ENCODE data around the gene PHC2.

Gene PHC2

DNA sequence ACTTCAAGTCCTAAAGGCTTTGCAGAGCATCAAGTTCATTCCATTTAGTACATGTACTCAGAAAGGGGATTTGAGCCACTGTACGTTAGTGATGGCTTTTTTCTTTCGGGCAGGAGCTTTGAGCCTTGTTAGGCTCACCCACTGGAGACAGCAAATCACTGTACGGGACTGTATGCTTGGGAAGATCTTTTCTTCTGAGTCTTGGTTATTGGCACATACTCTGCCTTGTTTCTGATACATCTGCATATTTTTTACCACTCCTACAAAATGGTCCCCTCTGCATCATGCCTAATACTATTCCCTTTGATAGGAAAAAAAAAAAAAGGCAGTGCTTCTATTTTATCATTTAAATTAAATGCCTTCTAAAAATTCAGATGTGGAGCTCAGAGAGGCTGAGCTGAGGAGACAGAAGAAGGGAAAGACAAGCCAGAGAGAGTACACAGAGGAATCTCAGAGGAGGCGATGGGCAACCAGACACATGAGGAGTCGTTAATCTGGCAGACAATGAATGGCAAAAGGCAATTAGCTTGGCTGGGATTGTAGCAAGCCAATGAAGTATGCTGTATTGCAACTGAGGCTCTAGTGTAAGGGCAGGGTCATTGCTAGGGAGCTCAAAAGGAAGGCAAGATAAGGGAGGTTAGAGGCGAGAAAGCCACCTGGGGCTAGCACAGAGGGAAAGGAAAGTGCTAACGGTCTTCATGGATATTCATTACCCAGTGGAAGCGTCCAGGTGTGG lies 39.4 kb downstream of the PHC2 start:
- Histone ChIP-seq H3K4me3 (ENCODE audit: insufficient read depth, low read depth, low read length, poor library complexity, severe bottlenecking) (no peak overlapping the region), H3K4me1 (ENCODE audit: control insufficient read depth, insufficient read depth, low read length, poor library complexity, severe bottlenecking) (peaks cover 2% of the 10 kb centered on the region), H3K27me3 (replicated peaks; ENCODE audit: control insufficient read depth, insufficient read depth, low read length, poor library complexity, severe bottlenecking) (no peaks in the 10 kb centered on the region), H3K27ac (ENCODE audit: insufficient read depth, low read length, poor library complexity, severe bottlenecking) (no peak overlapping the region), H3K9me3 (ENCODE audit: control insufficient read depth, low read length) (no peaks in the 10 kb centered on the region), H3K36me3 (ENCODE audit: control insufficient read depth, insufficient read depth, low read length) (no peaks in the 10 kb centered on the region)
- no peak for DNase-seq

- Histone ChIP-seq H3K4me1 (ENCODE audit: control insufficient read depth, insufficient read depth, low read length, poor library complexity, severe bottlenecking) (no peaks in the 10 kb centered on the region), H3K36me3 (ENCODE audit: control insufficient read depth, insufficient read depth, low read length) (no peaks in the 10 kb centered on the region), H3K4me3 (ENCODE audit: insufficient read depth, low read depth, low read length, poor library complexity, severe bottlenecking) (no peak overlapping the region), H3K9me3 (ENCODE audit: control insufficient read depth, low read length) (no peaks in the 10 kb centered on the region), H3K27me3 (replicated peaks; ENCODE audit: control insufficient read depth, insufficient read depth, low read length, poor library complexity, severe bottlenecking) (no peaks in the 10 kb centered on the region), H3K27ac (ENCODE audit: insufficient read depth, low read length, poor library complexity, severe bottlenecking) (no peak overlapping the region)
- no peak for DNase-seq
Measured at GRCh38 chr1:33390542-33390941, 40.4 kb downstream of the PHC2 start.

DNA sequence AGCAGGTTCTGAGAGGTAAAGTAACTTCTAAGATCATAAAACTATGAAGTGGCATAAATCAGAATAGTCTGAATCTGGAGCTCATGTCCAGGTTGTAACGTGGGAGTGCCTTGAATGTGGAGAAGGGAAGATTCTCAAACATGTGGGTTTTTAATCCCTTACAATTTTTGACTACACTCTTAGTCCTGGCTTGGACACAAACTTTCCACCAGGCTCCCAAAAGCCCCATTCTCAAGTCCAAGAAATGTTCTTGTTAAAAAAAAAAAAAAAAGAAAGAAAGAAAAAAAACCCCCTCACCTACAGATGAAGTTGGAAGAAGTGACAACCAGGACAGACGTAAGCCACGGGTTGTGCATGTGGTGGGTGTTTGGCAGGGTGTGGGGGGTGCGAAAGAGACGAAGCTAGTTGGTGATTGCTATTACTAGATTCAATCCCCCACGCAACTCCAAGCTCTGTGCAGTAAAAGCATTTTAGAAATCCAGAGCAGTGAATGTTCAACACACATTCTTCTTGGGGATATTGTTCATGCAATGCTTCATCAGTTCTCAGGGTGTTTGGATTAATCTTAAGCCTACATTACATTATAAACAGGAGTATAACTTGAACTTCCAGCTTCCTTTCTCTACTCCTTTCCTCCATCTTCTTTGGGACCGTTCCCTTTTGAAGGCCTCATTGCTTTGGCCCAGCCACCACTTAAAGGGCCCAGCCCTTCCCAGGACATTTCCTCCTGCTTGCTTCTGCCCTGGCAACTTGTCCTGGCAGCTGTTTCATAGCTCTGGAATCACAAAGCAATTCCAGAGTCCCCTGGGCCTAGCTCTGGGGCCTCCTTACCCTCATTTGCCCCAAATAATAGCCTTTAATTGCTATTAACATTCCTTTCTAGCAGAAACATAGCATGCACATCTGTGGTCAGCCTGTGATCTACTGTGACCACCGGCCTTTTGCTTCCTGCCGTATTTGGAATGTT lies 41.8 kb downstream of the PHC2 start:
- no peak overlapping the region for H3K4me3 ChIP-seq (ENCODE audit: insufficient read depth, low read depth, low read length, poor library complexity, severe bottlenecking)

DNA sequence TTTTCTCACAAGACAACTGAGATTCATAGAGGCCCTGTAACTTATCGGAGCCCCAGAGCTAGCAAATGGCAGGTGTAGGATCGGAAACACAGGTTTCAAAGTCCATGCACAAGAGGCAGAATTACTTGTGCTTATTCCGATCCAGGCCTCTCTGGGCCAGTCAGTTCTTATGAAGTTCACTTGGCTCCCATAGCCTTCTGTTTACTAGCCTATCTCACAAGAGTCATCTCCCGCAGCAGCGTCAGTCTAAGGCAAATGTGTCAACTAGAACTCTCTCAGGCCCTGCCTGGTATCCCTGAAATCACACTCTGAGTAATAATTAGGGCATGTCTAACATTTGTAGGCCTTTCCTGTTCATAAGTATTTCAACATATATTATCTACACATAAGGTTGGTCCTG lies 43.3 kb downstream of the PHC2 start:
- Histone ChIP-seq H3K27ac (ENCODE audit: insufficient read depth, low read length, poor library complexity, severe bottlenecking) (no peak overlapping the region), H3K4me1 (ENCODE audit: control insufficient read depth, insufficient read depth, low read length, poor library complexity, severe bottlenecking) (no peaks in the 10 kb centered on the region)

More for the DNA sequence above, 41.8 kb downstream of the PHC2 start:
- no peaks in the 10 kb centered on the region for H3K4me1 ChIP-seq (ENCODE audit: control insufficient read depth, insufficient read depth, low read length, poor library complexity, severe bottlenecking)
- DNase-seq: no peak
- H3K36me3 ChIP-seq (ENCODE audit: control insufficient read depth, insufficient read depth, low read length): no peaks in the 10 kb centered on the region
- no peaks in the 10 kb centered on the region for H3K27me3 ChIP-seq (replicated peaks; ENCODE audit: control insufficient read depth, insufficient read depth, low read length, poor library complexity, severe bottlenecking)
- no peaks in the 10 kb centered on the region for H3K9me3 ChIP-seq (ENCODE audit: control insufficient read depth, low read length)
- no peak overlapping the region for H3K27ac ChIP-seq (ENCODE audit: insufficient read depth, low read length, poor library complexity, severe bottlenecking)

GRCh38 chr1:33385251-33385650 lies 45.6 kb downstream of the PHC2 start:
- Histone ChIP-seq H3K4me1 (ENCODE audit: control insufficient read depth, insufficient read depth, low read length, poor library complexity, severe bottlenecking) (no peaks in the 10 kb centered on the region), H3K27ac (ENCODE audit: insufficient read depth, low read length, poor library complexity, severe bottlenecking) (no peak overlapping the region), H3K36me3 (ENCODE audit: control insufficient read depth, insufficient read depth, low read length) (no peaks in the 10 kb centered on the region), H3K4me3 (ENCODE audit: insufficient read depth, low read depth, low read length, poor library complexity, severe bottlenecking) (no peak overlapping the region), H3K27me3 (replicated peaks; ENCODE audit: control insufficient read depth, insufficient read depth, low read length, poor library complexity, severe bottlenecking) (no peaks in the 10 kb centered on the region), H3K9me3 (ENCODE audit: control insufficient read depth, low read length) (no peaks in the 10 kb centered on the region)
- DNase-seq: no peak

More for the DNA sequence above, 43.3 kb downstream of the PHC2 start:
- DNase-seq: no peak
- Histone ChIP-seq H3K27me3 (replicated peaks; ENCODE audit: control insufficient read depth, insufficient read depth, low read length, poor library complexity, severe bottlenecking) (no peaks in the 10 kb centered on the region), H3K36me3 (ENCODE audit: control insufficient read depth, insufficient read depth, low read length) (no peaks in the 10 kb centered on the region), H3K9me3 (ENCODE audit: control insufficient read depth, low read length) (no peaks in the 10 kb centered on the region), H3K4me3 (ENCODE audit: insufficient read depth, low read depth, low read length, poor library complexity, severe bottlenecking) (no peak overlapping the region)

- Histone ChIP-seq H3K9me3 (ENCODE audit: control insufficient read depth, low read length) (no peaks in the 10 kb centered on the region), H3K27ac (ENCODE audit: insufficient read depth, low read length, poor library complexity, severe bottlenecking) (no peak overlapping the region), H3K4me3 (ENCODE audit: insufficient read depth, low read depth, low read length, poor library complexity, severe bottlenecking) (no peak overlapping the region), H3K36me3 (ENCODE audit: control insufficient read depth, insufficient read depth, low read length) (no peaks in the 10 kb centered on the region), H3K27me3 (replicated peaks; ENCODE audit: control insufficient read depth, insufficient read depth, low read length, poor library complexity, severe bottlenecking) (no peaks in the 10 kb centered on the region), H3K4me1 (ENCODE audit: control insufficient read depth, insufficient read depth, low read length, poor library complexity, severe bottlenecking) (no peaks in the 10 kb centered on the region)
- no peak for DNase-seq
Measured at GRCh38 chr1:33384040-33384812, 46.7 kb downstream of the PHC2 start.

DNA sequence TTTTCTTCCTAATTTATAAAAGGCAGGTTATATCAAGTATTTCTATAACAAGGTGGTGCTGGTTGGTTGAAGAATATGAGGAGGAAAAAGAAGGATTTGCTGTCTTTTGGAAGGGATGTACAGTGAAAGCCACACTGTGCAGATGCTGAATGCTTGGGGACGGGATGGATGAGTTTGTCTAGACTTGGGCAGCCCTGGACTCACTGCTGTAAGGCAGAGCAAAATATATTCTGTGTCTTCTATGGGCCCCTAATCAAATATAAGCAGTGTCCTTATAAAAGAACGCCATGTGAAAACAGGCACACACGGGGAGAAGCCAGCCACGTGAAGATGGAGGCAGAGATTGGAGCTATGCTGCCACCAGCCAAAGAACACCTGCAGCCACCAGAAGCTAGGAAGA lies 47.4 kb downstream of the PHC2 start:
- no peaks in the 10 kb centered on the region for H3K4me1 ChIP-seq (ENCODE audit: control insufficient read depth, insufficient read depth, low read length, poor library complexity, severe bottlenecking)
- no peak overlapping the region for H3K4me3 ChIP-seq (ENCODE audit: insufficient read depth, low read depth, low read length, poor library complexity, severe bottlenecking)
- no peaks in the 10 kb centered on the region for H3K9me3 ChIP-seq (ENCODE audit: control insufficient read depth, low read length)
- H3K27ac ChIP-seq (ENCODE audit: insufficient read depth, low read length, poor library complexity, severe bottlenecking): no peak overlapping the region
- H3K36me3 ChIP-seq (ENCODE audit: control insufficient read depth, insufficient read depth, low read length): no peaks in the 10 kb centered on the region
- no peak for DNase-seq
- H3K27me3 ChIP-seq (replicated peaks; ENCODE audit: control insufficient read depth, insufficient read depth, low read length, poor library complexity, severe bottlenecking): no peaks in the 10 kb centered on the region

- no peak overlapping the region for H3K27ac ChIP-seq (ENCODE audit: insufficient read depth, low read length, poor library complexity, severe bottlenecking)
- no peak overlapping the region for H3K4me3 ChIP-seq (ENCODE audit: insufficient read depth, low read depth, low read length, poor library complexity, severe bottlenecking)
- H3K4me1 ChIP-seq (ENCODE audit: control insufficient read depth, insufficient read depth, low read length, poor library complexity, severe bottlenecking): no peaks in the 10 kb centered on the region
Measured at GRCh38 chr1:33382661-33383415, 48.1 kb downstream of the PHC2 start.

DNA sequence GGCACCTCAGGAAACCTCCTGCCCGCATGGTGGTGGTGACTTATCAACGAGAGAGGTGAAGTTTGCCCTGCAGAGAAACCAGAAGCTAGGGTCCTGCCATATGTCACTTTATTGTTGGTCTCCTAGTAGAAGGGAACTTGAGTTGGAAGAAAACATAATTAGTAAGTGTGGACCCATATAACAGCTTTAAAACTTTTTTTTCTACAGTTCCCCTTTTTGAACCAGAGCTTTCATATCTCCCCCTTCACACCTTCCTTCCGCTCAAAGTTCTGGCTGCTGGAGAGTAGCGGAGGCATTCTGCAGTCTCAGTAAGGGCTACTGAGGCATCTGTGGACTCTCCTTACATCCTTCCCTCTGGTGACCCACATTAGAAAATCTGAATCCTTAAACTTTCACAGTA lies 48.9 kb downstream of the PHC2 start:
- no peak overlapping the region for H3K4me3 ChIP-seq (ENCODE audit: insufficient read depth, low read depth, low read length, poor library complexity, severe bottlenecking)
- no peaks in the 10 kb centered on the region for H3K9me3 ChIP-seq (ENCODE audit: control insufficient read depth, low read length)
- H3K27me3 ChIP-seq (replicated peaks; ENCODE audit: control insufficient read depth, insufficient read depth, low read length, poor library complexity, severe bottlenecking): no peaks in the 10 kb centered on the region
- peaks cover 3% of the 10 kb centered on the region for H3K4me1 ChIP-seq (ENCODE audit: control insufficient read depth, insufficient read depth, low read length, poor library complexity, severe bottlenecking)
- DNase-seq: no peak
- no peaks in the 10 kb centered on the region for H3K36me3 ChIP-seq (ENCODE audit: control insufficient read depth, insufficient read depth, low read length)
- H3K27ac ChIP-seq (ENCODE audit: insufficient read depth, low read length, poor library complexity, severe bottlenecking): no peak overlapping the region

More at GRCh38 chr1:33382661-33383415, 48.1 kb downstream of the PHC2 start:
- no peak for DNase-seq
- Histone ChIP-seq H3K36me3 (ENCODE audit: control insufficient read depth, insufficient read depth, low read length) (no peaks in the 10 kb centered on the region), H3K9me3 (ENCODE audit: control insufficient read depth, low read length) (no peaks in the 10 kb centered on the region), H3K27me3 (replicated peaks; ENCODE audit: control insufficient read depth, insufficient read depth, low read length, poor library complexity, severe bottlenecking) (no peaks in the 10 kb centered on the region)

Measured in effector memory CD4-positive, alpha-beta T cell (primary cell).